ENCODE results near the gene TMEM63A. TPM values are rescaled to one million over a fixed set of nuclear protein-coding genes. Genes with fewer than 3 reads are reported as not detected.
"Not testable (repeated sequence)": the region's sequence is repeated elsewhere in the genome, so short reads cannot be mapped to it uniquely, and the experiment has no call there.

Gene TMEM63A
- polyA plus RNA-seq, 1 of the 3 experiments (the other 2 are of a cell fraction), result 13.5 TPM

- POLR2A ChIA-PET, result interaction anchor here (0.6 kb wide), 2 partner anchors 40 to 150 kb away, joined by 3 to 6 read pairs; no protein-coding TSS in a partner anchor
- Histone ChIP-seq H3K9me3 (no peaks in the 10 kb centered on the region), H3K9ac (no peak overlapping the region), H3K4me2 (no peak overlapping the region), H3K27ac (ENCODE audit: low read depth in 2 of 2, low read length in 1 of 2) (no peak overlapping the region), H3K79me2 (ENCODE audit: insufficient read depth) (no peaks in the 10 kb centered on the region), H4K20me1 (ENCODE audit: insufficient read depth) (no peaks in the 10 kb centered on the region), H3K27me3 (ENCODE audit: insufficient read depth) (no peaks in the 10 kb centered on the region), H3K4me1 (ENCODE audit: control insufficient read depth in 1 of 2, insufficient read depth in 2 of 2, low read depth in 1 of 2, low read length in 1 of 2) (peaks cover 0 to 3% of the 10 kb centered on the region in 2 experiments; a peak in 1 of 4 replicates), H3K4me3 (ENCODE audit: low read depth in 2 of 2, low read length in 1 of 2) (no peak overlapping the region), H2AFZ (ENCODE audit: low read depth) (no peak overlapping the region), H3K9me2 (no peaks in the 10 kb centered on the region), H3K36me3 (replicated peaks in 1 of 2; ENCODE audit: control insufficient read depth in 1 of 2, insufficient read depth in 2 of 2, low read length in 1 of 2) (no peaks in the 10 kb centered on the region), H3F3A (replicated peaks; ENCODE audit: insufficient read depth) (peaks cover 4% of the 10 kb centered on the region)
- no peak for DNase-seq
- CTCF ChIA-PET, result interaction anchor here (0.9 to 1.7 kb wide), 5 partner anchors 10 to 457 kb away, joined by 3 to 4 read pairs (median 4); partner anchors contain the start of gene LEFTY2
- TF ChIP-seq MXI1 (IDR thresholded peaks at IDR 0.05; ENCODE audit: low read depth, low read length), result no peak
- TF ChIP-seq RXRA (IDR thresholded peaks at IDR 0.05; ENCODE audit: borderline replicate concordance, low read depth), result no peak
- no peak for TF ChIP-seq FOXJ3 (CRISPR knock-in tag; IDR thresholded peaks at IDR 0.05)
- 86% methylated on average over 5 of the region's 5 CpGs for WGBS (ENCODE audit: low lambda C conversion rate)
Measured at GRCh38 chr1:225931270-225932136, 49.3 kb upstream of the TMEM63A start.

GRCh38 chr1:225930566-225930965 is 48.4 kb upstream of the TMEM63A start:
- Histone ChIP-seq H3F3A (replicated peaks; ENCODE audit: insufficient read depth) (peaks cover 8% of the 10 kb centered on the region), H3K4me3 (ENCODE audit: low read depth in 2 of 2, low read length in 1 of 2) (no peak overlapping the region), H3K36me3 (replicated peaks in 1 of 2; ENCODE audit: control insufficient read depth in 1 of 2, insufficient read depth in 2 of 2, low read length in 1 of 2) (no peaks in the 10 kb centered on the region), H3K27ac (ENCODE audit: low read depth in 2 of 2, low read length in 1 of 2) (no peak overlapping the region), H4K20me1 (ENCODE audit: insufficient read depth) (no peaks in the 10 kb centered on the region), H2AFZ (ENCODE audit: low read depth) (no peak overlapping the region), H3K9me3 (no peaks in the 10 kb centered on the region), H3K4me2 (no peak overlapping the region), H3K79me2 (ENCODE audit: insufficient read depth) (no peaks in the 10 kb centered on the region), H3K9ac (no peak overlapping the region), H3K27me3 (ENCODE audit: insufficient read depth) (no peaks in the 10 kb centered on the region), H3K4me1 (ENCODE audit: control insufficient read depth in 1 of 2, insufficient read depth in 2 of 2, low read depth in 1 of 2, low read length in 1 of 2) (peaks cover 0 to 3% of the 10 kb centered on the region in 2 experiments; a peak in 1 of 4 replicates), H3K9me2 (no peaks in the 10 kb centered on the region)
- TF ChIP-seq EP300 (IDR thresholded peaks at IDR 0.05; ENCODE audit: borderline replicate concordance in 1 of 2, low read depth in 1 of 2, low read length in 1 of 2) (no peak), FOXJ3 (CRISPR knock-in tag; IDR thresholded peaks at IDR 0.05) (no peak), USF1 (IDR thresholded peaks at IDR 0.05; ENCODE audit: borderline replicate concordance, low read depth) (no peak), NRF1 (IDR thresholded peaks at IDR 0.05; ENCODE audit: low read depth, low read length) (no peak), JUND (IDR thresholded peaks at IDR 0.05) (no peak)
- no peak for DNase-seq
- CTCF ChIA-PET, result interaction anchor here (1.1 kb wide), 2 partner anchors 11 to 57 kb away, joined by 3 to 4 read pairs; partner anchors contain the start of gene LEFTY2
- POLR2A ChIA-PET, result no interaction called here
- WGBS (ENCODE audit: low lambda C conversion rate), result 80% methylated on average over 2 of the region's 2 CpGs

- POLR2A ChIA-PET; H3K27me3 ChIP-seq (ENCODE audit: insufficient read depth); H3K27ac ChIP-seq (ENCODE audit: low read depth in 2 of 2, low read length in 1 of 2); H3F3A ChIP-seq (replicated peaks; ENCODE audit: insufficient read depth); H3K4me3 ChIP-seq (ENCODE audit: low read depth in 2 of 2, low read length in 1 of 2); CTCF ChIA-PET; H3K4me1 ChIP-seq (ENCODE audit: control insufficient read depth in 1 of 2, insufficient read depth in 2 of 2, low read depth in 1 of 2, low read length in 1 of 2); DNase-seq; H3K79me2 ChIP-seq (ENCODE audit: insufficient read depth); H3K36me3 ChIP-seq (replicated peaks in 1 of 2; ENCODE audit: control insufficient read depth in 1 of 2, insufficient read depth in 2 of 2, low read length in 1 of 2); H2AFZ ChIP-seq (ENCODE audit: low read depth); H3K9me3 ChIP-seq; H3K9me2 ChIP-seq; H3K4me2 ChIP-seq; H3K9ac ChIP-seq; H4K20me1 ChIP-seq (ENCODE audit: insufficient read depth): not testable (repeated sequence)
- WGBS (ENCODE audit: low lambda C conversion rate), result 100% methylated on average over 3 of the region's 3 CpGs
Measured at GRCh38 chr1:225929462-225929861, 47.3 kb upstream of the TMEM63A start.

Measured in SK-N-SH (cell line).